Endothelial cell of umbilical vein (primary cell): ENCODE results near the gene ZNF326.

Source experiments
- EZH2 ChIP-seq: IDR thresholded peaks from 2 replicates; pipeline ENCODE4 v1.6.1; 2012; ENCODE audit warnings: borderline replicate concordance, low read depth, mild to moderate bottlenecking, moderate library complexity, low read length, inconsistent platforms; ENCODE audit not compliant: severe bottlenecking
- FOS ChIP-seq: IDR thresholded peaks from 2 replicates; pipeline ENCODE4 v1.6.1; 2011; ENCODE audit warnings: mild to moderate bottlenecking, low read length, moderate library complexity, borderline replicate concordance; ENCODE audit not compliant: insufficient read depth
- MYC ChIP-seq: IDR thresholded peaks from one replicate; pipeline ENCODE4 v1.6.1; 2011; ENCODE audit warnings: mild to moderate bottlenecking, low read depth, low read length
- POLR2A ChIP-seq: IDR thresholded peaks from 2 replicates; pipeline ENCODE4 v1.6.1; 2012; ENCODE audit warnings: low read depth, mild to moderate bottlenecking, control low read depth, low read length
- POLR2AphosphoS5 ChIP-seq: IDR thresholded peaks from 2 replicates; pipeline ENCODE4 v1.6.1; 2012; ENCODE audit warnings: low read depth, mild to moderate bottlenecking, control low read depth, low read length, moderate library complexity; ENCODE audit not compliant: insufficient read depth
- TF ChIP-seq, protein P1 (sequence below), 2 donors: IDR thresholded peaks; 1 replicate in 1 of 2; 2 replicates in 1 of 2; pipeline ENCODE4 v1.5.1; 2011; ENCODE audit warnings: low read length in 2 of 2, mild to moderate bottlenecking in 2 of 2, moderate library complexity in 2 of 2, control low read depth in 1 of 2, inconsistent platforms in 1 of 2, low read depth in 1 of 2; ENCODE audit not compliant: insufficient read depth in 1 of 2; ENCODE audit errors: extremely low read depth in 1 of 2
- TF ChIP-seq, protein P2 (sequence below): IDR thresholded peaks from 2 replicates; pipeline ENCODE4 v1.6.1; 2011; ENCODE audit not compliant: insufficient read depth, insufficient read length

DNA sequence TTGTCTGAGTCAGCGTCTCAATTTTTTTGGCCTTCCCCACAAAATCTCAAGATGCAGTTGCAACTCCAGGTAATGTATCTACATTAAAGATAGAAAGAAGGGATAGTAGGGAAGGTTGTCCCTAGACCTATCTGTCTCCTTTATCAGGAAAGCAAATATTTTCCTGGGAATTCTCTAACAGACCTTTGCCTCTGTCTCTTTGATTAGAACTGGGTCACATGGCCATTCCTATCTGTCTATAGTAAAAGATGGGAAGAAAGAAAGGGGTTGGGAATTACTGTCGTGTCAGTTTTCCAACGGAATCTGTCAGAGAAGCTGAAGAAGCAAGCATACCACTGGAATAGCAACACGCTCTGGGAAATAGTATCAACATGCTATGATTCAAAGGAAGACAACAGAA is 48.7 kb downstream of the ZNF326 start:
- TF ChIP-seq, protein P1, sequence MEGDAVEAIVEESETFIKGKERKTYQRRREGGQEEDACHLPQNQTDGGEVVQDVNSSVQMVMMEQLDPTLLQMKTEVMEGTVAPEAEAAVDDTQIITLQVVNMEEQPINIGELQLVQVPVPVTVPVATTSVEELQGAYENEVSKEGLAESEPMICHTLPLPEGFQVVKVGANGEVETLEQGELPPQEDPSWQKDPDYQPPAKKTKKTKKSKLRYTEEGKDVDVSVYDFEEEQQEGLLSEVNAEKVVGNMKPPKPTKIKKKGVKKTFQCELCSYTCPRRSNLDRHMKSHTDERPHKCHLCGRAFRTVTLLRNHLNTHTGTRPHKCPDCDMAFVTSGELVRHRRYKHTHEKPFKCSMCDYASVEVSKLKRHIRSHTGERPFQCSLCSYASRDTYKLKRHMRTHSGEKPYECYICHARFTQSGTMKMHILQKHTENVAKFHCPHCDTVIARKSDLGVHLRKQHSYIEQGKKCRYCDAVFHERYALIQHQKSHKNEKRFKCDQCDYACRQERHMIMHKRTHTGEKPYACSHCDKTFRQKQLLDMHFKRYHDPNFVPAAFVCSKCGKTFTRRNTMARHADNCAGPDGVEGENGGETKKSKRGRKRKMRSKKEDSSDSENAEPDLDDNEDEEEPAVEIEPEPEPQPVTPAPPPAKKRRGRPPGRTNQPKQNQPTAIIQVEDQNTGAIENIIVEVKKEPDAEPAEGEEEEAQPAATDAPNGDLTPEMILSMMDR (IDR thresholded peaks at IDR 0.05; ENCODE audit: extremely low read depth in 1 of 2, insufficient read depth in 1 of 2, low read depth in 1 of 2, low read length in 2 of 2) = no peak
- TF ChIP-seq EZH2 (no peak), POLR2AphosphoS5 (no peak), POLR2A (no peak), FOS (no peak), MYC (no peak)
- TF ChIP-seq, protein P2, sequence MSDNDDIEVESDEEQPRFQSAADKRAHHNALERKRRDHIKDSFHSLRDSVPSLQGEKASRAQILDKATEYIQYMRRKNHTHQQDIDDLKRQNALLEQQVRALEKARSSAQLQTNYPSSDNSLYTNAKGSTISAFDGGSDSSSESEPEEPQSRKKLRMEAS = no peak
